ENCODE data around the gene BAIAP3.

- TF ChIP-seq CTCF (conservative IDR thresholded peaks at IDR 0.05; ENCODE audit: low read length) (no peak), EZH2phosphoT487 (IDR thresholded peaks at IDR 0.05; ENCODE audit: borderline replicate concordance, low read depth, low read length) (no peak)
Observed at GRCh38 chr16:1311212-1311737, 22.2 kb upstream of the BAIAP3 start.

All from OCI-LY7 (cell line).